GM12864 (cell line): ENCODE results near the gene ABI2.
"Not testable (repeated sequence)": the region's sequence is repeated elsewhere in the genome, so short reads cannot be mapped to it uniquely, and the experiment has no call there.

Experiments
- DNase-seq: peaks from one replicate; pipeline ENCODE4 v3.0.0-alpha.2; 2011; ENCODE audit warnings: low read depth
- H3K4me3 ChIP-seq: 2 replicates; pipeline ENCODE4 v1.5.1; 2011; ENCODE audit warnings: mild to moderate bottlenecking, low read depth, low read length, control low read depth
- TF ChIP-seq, protein P1 (sequence below): IDR thresholded peaks from 2 replicates; pipeline ENCODE4 v1.5.1; 2011; ENCODE audit warnings: low read depth, mild to moderate bottlenecking, moderate library complexity, low read length, control low read depth, inconsistent platforms; ENCODE audit errors: missing control alignments

Gene ABI2

DNA sequence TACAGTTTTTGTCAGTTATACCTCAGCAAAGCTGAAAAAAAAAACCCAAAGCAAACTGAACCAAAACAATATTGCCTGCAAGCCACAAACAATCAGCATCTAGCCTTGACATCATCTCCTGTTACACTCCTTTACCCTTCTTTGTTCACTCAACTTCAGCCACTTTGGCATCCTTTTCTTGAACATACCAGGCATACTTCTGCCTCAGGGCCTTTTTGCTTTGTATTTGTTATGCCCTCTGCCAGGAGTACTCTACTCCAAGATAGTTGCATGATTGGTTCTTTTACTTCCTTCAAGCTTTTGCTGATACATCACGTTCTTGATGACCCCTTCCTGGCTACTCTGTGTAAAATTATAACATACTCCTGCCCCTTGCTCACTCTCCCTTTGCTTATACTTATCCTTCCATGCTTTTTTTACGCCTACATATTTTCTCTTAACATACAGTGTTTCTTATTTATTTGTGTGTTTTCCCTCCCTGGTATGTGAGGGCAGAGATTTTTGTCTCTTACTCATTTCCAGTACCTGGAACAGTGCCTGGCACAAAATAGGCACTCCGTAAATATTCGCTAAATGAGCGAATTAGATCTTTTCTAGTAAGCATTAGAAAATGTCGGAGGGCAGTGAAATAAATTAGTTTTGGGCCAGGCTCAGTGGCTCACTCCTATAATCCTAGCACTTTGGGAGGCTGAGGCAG is 12.7 kb downstream of the ABI2 start:
- DNase-seq = no peak
- TF ChIP-seq, protein P1, sequence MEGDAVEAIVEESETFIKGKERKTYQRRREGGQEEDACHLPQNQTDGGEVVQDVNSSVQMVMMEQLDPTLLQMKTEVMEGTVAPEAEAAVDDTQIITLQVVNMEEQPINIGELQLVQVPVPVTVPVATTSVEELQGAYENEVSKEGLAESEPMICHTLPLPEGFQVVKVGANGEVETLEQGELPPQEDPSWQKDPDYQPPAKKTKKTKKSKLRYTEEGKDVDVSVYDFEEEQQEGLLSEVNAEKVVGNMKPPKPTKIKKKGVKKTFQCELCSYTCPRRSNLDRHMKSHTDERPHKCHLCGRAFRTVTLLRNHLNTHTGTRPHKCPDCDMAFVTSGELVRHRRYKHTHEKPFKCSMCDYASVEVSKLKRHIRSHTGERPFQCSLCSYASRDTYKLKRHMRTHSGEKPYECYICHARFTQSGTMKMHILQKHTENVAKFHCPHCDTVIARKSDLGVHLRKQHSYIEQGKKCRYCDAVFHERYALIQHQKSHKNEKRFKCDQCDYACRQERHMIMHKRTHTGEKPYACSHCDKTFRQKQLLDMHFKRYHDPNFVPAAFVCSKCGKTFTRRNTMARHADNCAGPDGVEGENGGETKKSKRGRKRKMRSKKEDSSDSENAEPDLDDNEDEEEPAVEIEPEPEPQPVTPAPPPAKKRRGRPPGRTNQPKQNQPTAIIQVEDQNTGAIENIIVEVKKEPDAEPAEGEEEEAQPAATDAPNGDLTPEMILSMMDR = no peak
- no peak overlapping the region for H3K4me3 ChIP-seq

DNA sequence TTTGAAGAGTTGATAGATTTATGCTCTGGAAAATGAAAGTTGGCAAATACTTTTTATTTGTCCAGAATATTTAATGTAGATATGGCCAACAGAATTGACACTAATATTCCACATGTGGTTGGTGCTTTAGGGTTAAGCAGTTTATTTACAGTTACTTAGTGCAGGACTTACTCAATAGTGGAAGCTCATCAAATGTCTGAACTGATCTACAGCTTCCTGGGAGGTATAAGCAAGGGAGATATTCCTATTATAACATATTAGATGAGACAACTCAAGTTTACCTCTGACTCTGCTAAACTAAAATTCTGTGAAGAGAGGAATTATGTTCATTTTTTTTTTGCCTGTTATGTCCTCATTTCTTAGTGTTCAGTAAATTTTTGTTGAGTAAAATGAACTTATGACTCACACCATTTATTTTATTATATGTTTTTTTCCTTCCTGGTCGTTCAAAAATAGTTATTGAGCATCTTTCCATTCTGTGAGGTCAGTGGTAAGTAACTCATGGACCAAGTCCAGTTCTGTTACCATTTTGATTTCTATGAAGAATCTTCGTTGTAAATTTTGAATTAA is 13.6 kb downstream of the ABI2 start:
- TF ChIP-seq, protein P1 = no peak
- no peak for DNase-seq
- no peak overlapping the region for H3K4me3 ChIP-seq

DNA sequence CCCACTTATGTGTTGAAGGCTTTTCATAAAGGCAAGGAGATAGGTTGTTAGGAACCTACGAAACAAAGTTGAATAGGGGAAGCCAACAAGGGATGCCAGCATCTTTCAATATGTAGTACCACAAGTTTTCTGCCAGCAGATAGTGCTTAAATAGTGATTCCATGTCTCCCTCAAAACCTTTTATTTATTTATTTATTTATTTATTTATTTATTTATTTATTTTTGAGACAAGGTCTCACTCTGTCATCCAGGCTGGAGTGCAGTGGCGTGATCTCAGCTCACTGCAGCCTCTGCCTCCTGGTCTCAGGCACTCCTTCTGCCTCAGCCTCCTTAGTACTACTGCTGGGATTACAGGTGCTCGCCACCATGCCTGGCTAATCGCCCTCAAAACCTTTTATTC is 14.2 kb downstream of the ABI2 start:
- not testable (repeated sequence) for DNase-seq, H3K4me3 ChIP-seq

GRCh38 chr2:203344667-203345066 is 16.5 kb downstream of the ABI2 start:
- DNase-seq = no peak
- TF ChIP-seq, protein P1 = no peak

DNA sequence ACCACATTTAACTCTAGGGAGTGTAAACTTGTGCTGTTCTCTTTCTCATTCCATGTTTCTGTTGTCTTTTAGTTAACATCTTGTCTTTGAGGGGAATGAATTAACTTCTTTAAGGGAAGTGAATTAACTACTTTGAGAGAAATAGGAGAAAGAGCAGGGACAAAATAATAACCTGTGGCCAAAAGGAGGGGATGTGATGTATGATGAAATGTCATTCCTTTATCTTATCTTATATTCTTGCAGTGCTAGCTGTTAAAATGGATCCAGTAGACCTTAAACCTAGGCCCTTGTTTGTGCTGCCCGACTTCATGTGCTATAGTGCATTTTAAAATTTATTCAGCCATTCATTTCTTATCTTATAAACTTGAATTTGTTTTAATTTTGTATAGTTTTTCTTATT is 18.4 kb downstream of the ABI2 start:
- DNase-seq = no peak
- TF ChIP-seq, protein P1 = no peak
- no peak overlapping the region for H3K4me3 ChIP-seq

More at GRCh38 chr2:203344667-203345066, 16.5 kb downstream of the ABI2 start:
- H3K4me3 ChIP-seq = no peak overlapping the region

- TF ChIP-seq, protein P1 = no peak
- no peak overlapping the region for H3K4me3 ChIP-seq
- no peak for DNase-seq
These were observed 19.2 kb downstream of the ABI2 start for GRCh38 chr2:203347375-203347774.

DNA sequence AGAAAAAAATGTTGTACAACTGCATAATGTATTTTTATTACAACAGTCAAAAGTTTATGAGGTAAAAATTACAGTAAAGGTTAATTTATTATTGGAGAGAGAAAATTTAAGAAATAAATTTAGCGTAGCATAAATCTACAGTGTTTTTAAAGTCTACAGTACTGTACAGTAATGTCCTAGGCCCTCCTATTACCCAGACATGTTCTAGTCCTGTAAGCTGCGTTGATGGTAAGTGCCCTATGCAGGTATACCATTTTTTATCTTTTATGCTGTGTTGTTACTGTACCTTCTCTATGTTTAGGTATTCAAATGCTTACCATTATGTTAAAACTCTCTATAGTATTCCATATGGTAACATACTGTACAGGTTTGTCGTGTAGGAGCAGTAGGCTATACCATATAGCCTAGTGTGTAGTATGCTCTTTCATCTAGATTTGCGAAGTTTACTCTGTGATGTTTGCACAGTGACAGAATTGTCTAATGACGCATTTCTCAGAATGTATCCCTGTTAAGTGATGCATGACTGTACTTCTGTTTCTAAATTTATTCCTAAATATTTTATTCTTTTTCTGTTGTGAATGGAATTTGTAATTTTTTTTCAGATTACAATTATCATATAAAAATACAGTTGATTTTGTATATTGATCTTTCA is 24.5 kb downstream of the ABI2 start:
- DNase-seq = no peak
- TF ChIP-seq, protein P1 = no peak
- H3K4me3 ChIP-seq = no peak overlapping the region
